GM18520 (cell line): Measurements from ENCODE around the gene IL13RA2.

ENCODE experiments used
- ATAC-seq: cut with Tn5 transposase; IDR thresholded peaks from one replicate; pipeline ENCODE4 v1.9.1; 2021; ENCODE audit not compliant: unreplicated experiment

IL13RA2 gene, protein sequence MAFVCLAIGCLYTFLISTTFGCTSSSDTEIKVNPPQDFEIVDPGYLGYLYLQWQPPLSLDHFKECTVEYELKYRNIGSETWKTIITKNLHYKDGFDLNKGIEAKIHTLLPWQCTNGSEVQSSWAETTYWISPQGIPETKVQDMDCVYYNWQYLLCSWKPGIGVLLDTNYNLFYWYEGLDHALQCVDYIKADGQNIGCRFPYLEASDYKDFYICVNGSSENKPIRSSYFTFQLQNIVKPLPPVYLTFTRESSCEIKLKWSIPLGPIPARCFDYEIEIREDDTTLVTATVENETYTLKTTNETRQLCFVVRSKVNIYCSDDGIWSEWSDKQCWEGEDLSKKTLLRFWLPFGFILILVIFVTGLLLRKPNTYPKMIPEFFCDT

DNA sequence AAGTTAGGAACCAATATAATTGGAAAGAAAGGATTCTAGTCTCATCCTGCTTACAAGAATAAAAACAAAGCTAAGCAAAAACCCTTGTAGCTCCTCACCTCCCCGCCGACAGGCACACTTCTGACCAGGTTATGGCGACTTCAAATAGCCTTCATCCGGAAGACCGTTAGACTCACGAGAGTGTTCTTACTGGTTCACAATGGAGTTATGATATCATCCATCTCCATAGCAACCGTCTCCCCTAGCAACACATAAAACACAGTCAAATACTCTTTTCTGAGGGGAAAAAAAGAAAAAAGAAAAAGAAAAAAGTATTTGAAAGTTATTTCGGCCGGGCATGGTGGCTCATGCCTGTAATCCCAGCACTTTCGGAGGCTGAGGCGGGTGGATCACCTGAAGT, at the start of gene IL13RA2:
Gene IL13RA2 (minus strand): TSS at position 162 of the 400 bp plus-strand sequence. CDS start 347 bp downstream, outside the sequence.
- ATAC-seq: no peak

DNA sequence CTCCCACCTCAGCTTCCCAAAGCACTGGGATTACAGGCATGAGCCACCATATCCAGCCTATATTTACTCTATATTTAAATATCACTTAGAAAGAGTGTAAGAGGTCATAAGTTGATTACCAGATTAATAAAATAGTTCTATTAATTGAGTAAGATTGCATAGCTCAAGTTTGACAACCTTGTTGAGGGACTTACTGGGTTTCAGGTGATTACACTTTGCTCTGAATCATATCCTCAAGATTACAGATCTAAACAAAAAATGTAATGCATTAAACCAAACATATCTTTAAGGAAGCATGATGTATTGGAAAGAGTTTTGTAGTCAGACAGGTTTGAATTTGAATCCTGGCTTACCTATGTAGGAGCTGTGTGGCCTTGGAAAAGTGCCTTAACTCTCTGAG, 47.9 kb upstream of the IL13RA2 start:
- ATAC-seq: no peak

DNA sequence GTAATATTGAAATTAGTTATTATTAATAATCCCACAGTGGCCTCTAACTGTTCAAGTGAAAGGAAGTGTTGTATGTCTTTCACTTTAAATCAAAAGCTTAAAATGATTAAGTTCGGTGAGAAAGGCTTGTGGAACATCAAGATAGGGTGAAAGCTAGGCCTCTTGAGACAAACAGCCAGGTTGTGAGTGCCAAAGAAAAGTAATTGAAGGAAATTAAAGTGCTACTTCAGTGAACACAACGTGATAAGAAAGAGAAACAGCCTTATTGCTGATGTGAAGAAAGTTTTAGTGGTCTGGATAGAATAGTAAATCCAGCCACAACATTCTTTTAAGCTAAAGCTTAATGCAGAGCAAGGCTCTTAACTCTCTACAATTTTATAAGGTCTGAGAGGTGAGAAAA, 42.6 kb upstream of the IL13RA2 start:
- no peak for ATAC-seq

DNA sequence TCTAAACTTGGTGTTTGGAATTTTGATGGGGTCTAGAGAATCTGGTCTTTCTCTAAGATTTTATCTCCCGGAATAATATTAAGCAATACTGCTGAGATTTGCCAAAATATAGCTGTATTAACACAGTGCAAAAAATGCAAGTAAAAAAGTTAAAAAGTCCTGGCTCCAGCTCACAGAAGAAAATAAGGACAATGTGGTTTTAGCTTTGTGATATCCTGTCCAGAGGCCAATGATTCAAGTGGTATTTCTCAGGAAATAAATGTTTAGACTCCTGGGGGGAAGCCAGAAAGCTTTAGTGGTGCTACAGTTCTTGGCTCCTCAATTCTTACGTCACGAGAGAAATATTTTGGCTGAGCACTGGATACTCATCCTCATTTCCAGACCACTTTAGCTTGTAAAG, 40.9 kb upstream of the IL13RA2 start:
- ATAC-seq: no peak

DNA sequence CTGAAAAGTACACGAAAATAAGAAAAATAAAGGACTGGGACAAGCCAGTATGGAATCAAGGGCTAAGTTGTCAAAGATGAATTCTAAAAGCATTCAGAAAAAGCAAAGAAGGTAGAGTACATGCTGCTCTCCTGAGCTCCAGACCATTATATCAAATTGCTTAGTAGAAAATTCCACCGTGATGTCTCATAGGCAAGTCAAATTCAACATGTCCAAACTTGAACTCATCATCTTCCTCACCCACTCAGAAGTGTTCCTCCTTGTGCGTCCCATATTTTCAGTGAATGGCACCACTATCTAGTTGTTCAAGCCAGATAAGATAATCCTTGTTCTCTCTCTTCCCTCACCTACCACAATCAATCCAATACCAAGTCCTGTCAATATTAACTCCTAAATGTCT, 37.5 kb upstream of the IL13RA2 start:
- no peak for ATAC-seq

DNA sequence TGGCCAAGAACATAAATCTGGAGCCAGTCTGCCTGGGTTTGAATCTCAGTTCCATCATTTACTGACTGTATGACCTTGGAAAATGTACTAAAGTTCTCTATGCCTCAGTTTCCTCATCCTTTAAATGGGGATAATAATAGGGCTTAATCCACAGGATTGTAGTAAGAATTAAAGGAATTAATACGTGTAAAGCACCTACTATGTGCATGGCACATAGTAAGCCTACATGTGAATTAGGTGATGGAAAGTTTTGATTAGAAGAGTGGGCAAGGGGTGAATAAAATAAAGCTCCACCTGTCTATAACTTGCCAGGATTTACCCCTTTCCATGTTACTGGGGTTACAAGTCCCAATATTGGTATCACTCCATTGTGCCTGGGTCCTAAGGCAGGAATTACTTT, 35.8 kb upstream of the IL13RA2 start:
- no peak for ATAC-seq

DNA sequence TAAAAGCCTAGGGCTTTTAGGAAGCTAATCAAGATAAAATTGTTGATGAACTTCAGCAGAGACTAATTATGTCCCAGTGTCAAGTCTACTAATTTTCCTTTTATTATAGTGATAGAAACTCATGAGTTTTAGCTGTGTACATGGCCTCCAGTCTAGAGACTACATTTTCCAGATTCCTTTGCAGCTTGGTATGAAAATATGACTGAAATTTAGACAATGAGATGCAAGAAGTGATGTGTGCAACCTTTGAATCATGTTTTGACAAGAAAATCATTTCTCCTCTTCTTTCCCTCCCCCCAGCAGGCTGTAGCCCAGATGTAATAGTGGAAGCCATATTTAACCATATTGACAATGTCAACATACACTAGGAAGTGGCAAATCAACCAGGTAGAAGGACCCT, 30.3 kb upstream of the IL13RA2 start:
- no peak for ATAC-seq

DNA sequence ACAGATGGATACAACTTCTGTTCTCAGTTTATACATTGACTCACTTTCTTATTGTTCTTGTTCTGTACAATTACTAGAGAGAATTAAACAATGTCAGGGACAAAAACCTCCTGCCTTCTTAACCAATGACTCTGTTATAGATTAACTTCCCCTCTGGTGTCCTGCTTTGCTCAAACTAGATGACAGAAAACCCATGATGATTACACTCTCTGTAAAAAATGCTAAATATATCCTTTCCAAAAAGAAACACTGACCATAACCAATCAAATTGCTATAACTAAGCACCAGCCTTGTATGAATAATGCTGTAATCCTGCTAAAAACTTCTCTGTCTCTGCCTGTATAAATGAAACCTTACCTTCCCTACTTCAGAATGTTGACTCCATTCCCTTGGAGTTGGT, 29.8 kb upstream of the IL13RA2 start:
- no peak for ATAC-seq

DNA sequence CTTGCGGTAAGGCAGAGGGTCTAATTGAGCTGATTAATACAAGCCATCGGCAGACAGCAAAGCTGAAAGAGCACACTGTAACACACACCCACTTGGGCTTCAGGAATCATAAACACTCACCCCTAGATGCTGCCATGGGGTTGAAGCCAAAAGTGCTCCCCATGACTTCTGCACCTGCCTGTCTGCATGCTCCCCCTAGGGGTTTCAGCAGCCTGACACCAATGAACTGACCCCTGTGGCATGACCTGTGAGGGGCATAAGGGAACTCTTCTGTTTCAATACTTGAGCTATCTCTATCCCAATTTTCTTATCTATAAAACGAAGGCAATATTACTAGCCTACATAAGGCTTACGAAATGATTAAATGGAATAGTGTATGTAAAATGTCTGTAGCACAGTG, 23.0 kb upstream of the IL13RA2 start:
- ATAC-seq: no peak

DNA sequence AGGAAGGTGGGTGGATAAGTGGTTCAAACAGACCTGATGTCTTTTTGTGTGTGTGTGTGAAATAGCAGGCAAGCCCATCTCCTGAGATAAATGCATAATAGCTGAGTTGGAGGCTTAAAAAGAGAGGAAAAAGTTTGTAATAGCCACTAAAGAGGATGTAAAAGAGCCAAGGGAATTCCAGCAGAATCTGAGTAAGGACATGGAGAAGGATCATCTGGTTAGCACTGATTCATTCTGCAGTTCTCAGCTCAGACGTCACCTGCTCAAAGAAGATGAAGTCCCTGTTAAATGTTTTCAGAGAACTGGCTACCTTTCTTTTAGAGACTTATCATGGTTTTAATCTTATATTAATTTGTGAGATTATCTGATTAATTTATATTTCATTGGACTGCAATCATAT, 21.0 kb upstream of the IL13RA2 start:
- no peak for ATAC-seq

DNA sequence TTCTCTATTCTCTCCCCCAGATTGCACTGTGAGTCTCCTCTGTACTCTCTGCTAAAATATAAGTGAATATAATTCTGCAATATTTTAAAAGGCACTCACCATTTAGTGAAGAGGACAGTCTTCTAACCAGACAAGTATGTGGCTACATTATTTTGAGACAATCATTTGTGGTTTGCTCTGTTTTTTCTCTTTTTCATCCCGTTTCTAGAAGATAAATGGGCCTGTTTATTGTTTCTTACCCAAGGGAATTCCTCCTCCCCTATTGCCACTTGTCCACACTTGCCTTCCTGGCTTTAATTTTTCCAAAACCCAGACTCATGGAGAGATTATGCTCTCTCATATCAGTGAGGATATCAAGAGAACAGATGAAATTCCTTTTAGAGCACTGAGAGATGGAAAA, 18.6 kb upstream of the IL13RA2 start:
- ATAC-seq: no peak

DNA sequence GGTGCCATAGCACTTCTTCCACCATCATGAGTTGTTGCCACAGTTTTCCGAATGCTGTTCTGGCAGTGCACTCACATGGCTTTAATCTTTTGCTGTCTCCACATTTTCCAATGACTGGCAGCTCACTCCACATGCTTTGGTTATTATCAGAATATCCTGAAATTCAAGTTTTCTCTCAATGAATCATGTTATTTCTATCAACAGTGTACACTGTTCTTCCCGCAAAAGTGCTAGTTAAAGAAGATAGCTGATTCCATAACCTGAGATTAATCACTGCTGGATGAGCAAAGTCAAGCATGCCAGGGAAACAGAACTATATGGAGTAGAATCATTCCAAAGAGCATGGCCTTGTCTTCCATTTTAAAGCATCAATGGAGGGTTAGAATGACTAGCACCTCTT, 14.6 kb upstream of the IL13RA2 start:
- ATAC-seq: no peak

DNA sequence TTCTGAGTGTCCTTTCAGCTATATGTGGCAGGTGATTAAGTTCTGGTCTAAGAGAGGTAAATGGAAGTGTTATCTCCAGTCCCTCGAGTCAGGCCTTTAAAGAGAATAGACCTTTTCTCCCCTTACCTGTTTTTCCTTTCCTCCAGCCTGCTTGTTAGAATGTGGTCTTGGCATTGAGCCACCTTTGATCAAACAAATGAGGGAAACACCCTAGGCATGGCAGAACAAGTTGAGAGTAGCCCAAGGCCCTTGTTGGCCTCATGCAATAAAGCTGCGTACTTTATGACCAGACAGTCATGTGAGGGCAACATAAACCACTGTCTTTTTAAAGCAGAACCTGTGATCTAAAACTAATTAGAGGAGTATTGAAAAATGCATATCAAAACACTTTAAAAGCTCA, 13.2 kb upstream of the IL13RA2 start:
- no peak for ATAC-seq

DNA sequence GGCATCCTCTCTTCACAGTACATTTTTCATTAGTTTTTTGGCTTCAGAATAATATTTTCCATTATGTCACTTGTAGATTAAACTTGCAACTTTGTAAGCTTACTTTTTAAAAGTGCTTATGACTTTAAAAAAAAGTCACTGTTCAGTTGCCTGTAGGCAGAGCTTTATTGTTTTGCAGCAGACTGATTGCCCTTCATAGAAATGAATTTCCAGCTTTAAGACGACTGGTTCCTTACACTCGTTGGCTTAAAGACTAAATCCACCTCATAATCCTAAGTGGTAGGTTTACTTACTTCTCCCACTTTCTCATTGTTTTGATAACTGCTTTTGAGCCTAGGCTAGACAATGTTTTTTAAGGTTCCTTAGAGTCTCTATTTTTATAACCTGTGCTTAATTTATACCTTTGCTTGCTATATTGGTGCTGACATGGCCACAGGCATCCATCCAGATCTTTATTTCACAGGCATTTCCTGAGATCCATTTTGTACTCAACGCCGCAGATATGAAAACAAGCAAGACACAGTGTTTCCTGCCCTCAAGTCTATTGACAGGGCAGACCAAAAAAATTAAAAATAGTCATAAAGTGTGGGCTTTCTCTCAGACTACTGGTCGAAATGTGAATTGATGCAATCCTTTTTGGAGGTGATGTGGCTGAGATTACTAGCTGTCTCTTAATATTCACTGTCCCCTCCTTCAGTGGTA, 12.6 kb upstream of the IL13RA2 start:
- no peak for ATAC-seq

DNA sequence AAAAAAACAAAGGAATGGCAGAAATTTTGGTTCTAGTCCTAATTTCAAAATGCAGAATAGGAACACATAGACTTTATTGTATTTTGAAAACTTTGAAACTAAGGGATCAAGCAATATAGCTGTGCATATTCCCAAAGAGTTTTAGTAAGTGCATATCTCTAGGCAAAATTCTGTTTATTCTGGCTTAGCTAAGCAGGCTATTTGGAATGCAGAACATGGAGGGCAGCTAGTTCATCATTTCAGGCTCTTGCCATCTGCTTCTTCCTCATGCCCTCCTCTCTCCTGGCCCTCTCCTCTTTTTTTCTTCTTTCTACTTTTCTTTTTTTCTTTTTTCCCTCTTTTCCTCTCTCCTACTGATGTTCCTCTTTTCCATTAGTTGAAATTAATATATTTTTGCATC, 12.0 kb upstream of the IL13RA2 start:
- ATAC-seq: no peak

DNA sequence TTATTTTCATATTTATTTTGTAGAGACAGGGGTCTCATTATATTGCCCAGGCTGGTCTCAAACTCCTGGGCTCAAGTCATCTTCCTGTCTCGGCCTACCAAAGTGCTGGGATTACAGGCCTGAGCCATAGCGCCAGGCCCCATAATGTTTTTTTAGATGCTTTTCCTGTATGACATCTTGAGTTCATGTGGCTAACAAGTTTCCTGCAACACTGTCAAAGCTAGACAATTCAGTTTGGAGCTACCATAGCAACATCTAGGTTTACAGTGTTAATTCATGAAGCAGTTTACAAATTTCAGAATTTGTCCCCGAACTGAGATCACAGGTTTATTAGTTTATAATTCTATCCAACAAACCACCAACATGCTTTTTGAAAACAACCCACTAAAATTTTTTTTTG, 6.4 kb upstream of the IL13RA2 start:
- ATAC-seq: no peak

DNA sequence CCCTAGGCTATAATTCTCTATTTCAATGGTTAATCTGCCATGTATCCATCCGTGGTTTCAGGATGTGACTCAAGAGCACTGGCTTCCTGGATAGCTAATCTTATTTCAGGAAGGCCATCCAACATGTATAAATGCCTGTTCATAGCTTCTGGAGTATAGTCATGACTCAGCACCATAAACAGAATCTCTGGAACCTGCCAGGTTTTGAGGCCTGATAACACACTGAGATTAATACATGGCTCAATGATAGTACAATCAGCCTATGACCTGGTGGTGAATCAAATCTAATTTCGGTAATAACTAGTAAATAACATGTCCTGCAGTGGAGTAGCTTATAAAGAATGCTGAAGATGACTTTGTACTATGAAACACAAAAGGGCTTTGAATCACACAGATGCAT, 5.7 kb upstream of the IL13RA2 start:
- ATAC-seq: no peak

DNA sequence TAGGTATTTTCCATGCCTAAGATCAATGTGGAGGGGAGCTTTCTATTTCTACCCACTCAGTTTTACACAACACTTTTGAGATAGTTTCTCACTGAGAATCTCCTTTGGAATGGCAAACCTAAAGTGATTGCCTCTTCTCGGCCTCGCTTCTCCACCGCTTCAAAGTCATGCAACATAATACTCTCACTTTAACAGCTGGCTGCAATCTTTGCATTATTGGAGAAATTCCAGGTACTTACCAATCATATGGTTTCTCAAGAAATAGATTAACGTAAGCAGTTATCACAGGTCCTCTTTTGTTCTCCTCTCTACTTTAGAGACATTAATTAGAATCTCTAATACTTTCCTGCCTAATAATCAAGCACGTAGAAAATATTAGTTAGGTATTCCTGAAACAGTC, 3.7 kb upstream of the IL13RA2 start:
- no peak for ATAC-seq

DNA sequence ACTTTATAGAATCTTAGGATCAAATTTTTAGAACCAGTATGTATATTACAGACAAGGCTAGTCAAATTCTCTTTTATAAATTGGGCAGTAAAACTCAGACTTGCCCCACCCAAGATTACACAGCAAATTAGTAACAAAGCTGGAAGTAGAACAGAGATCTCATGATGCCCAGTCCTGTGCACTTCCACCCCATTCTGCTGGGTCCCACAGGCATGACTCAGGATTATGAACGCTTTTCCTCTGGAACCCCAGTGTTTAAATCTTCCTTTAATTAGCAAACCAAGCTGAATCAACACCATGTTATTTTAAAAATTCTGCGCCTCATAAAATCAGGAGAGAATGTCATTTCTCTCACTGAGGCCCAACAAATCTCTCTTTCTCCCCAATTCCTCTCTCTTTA, 1.5 kb upstream of the IL13RA2 start:
- no peak for ATAC-seq

DNA sequence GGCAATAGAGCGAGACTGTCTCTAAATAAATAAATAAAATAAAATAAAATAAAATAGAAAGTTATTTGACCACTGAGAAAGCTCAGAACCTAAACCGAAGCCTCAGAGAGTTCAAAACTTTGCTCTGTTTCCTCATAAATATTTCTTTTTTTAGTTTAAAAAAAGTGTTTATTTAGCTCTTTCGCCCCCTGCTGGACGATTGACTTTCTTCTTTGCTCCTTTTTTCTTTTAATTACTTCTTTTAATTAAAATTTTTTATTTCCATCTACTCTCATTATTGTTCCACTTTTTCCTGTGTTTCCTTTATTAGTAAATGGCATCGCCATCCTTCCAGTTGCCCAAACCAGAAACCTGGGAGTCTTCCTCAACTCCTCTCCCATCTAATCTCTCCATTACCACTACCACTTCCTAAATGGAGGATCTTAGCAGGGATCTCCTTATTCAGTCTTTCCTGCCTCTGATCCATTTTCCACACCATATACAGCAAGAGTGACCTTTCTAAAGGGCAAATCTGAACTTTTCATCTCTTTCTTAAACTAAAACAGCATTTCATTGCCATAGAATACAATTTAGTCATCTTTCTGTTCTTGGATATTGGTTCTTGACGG, 728 bp upstream of the IL13RA2 start:
- no peak for ATAC-seq

DNA sequence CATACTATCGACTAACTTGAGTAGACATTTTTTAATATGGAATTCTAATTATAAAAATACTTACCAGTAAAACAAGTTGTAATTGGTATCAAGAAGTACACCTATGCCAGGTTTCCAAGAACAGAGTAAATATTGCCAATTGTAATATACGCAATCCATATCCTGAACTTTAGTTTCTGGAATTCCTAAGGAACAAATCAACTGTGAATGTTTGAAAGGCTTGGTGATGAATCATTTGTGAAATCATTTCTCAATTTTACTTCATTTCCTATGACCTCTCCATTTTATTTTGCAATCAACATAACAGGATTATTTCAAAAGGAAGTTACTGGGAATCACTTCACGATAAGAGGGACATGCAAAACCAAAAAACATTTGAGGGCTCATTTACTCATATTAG, 3.7 kb downstream of the IL13RA2 start:
- ATAC-seq: no peak

DNA sequence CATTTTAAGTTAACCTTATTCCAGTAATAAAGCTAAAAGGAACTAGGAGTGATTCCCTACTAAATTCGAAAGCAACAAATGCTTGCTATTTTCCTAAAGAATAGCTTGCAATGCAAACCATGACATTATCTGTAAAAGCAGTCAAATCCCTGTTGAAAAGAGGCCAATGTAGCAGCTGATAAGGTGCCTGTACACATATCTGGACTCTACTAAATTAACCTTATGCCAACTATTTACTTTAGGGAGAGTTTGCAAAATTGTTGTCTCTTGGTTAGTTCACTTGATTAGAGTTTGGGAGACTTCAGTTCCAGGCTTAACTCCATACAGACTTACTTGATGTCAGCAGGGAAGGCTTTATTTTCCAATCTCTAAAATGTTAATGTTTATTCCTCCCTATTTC, 6.0 kb downstream of the IL13RA2 start:
- no peak for ATAC-seq
